Measurements from ENCODE around the gene THSD7B. TPM values are rescaled to one million over a fixed set of nuclear protein-coding genes. Genes with fewer than 3 reads are reported as not detected.
A peak's percentile ranks its signal among the peaks of the same experiment; 100 is the strongest.

The THSD7B gene
- polyA plus RNA-seq, 2 of the 4 experiments (the other 2 are of a cell fraction): not detected

- ChIA-PET POLR2A (no interaction called here), CTCF (no interaction called here)
- H3K4me3 ChIP-seq: no peak overlapping the region
- 6% methylated on average over 1 of the region's 1 CpG for WGBS (ENCODE audit: missing lambda C conversion rate)
- no peak overlapping the region for H3K27ac ChIP-seq
- FAIRE-seq: no peak
- no peak overlapping the region for H3K4me2 ChIP-seq
- no peaks in the 10 kb centered on the region for H3K4me1 ChIP-seq
- no peak for TF ChIP-seq NR3C1 (IDR thresholded peaks at IDR 0.05)
- TF ChIP-seq TP53 (CRISPR knock-in tag; IDR thresholded peaks at IDR 0.05): no peak
- TF ChIP-seq MAFK (IDR thresholded peaks at IDR 0.05; ENCODE audit: partially characterized antibody): no peak
- TF ChIP-seq RCOR1 (IDR thresholded peaks at IDR 0.05; ENCODE audit: low read depth, low read length): no peak
- TF ChIP-seq CBX8 (IDR thresholded peaks at IDR 0.05): no peak
- TF ChIP-seq TFCP2L1 (CRISPR knock-in tag; IDR thresholded peaks at IDR 0.05): no peak
- TF ChIP-seq ESRRA (IDR thresholded peaks at IDR 0.05; ENCODE audit: borderline replicate concordance, low read length): no peak
- TF ChIP-seq CHD4 (IDR thresholded peaks at IDR 0.05; ENCODE audit: borderline replicate concordance): no peak
- TF ChIP-seq RAD21 (conservative IDR thresholded peaks at IDR 0.05 in 1 of 2, IDR thresholded peaks at IDR 0.05 in 1 of 2): no peak
- no peak for TF ChIP-seq ZC3H11A (IDR thresholded peaks at IDR 0.05)
- TF ChIP-seq POLR2A (IDR thresholded peaks at IDR 0.05; ENCODE audit: low read length): no peak
- TF ChIP-seq ATOH8 (CRISPR knock-in tag; IDR thresholded peaks at IDR 0.05; ENCODE audit: low read depth): no peak
- TF ChIP-seq RNF2 (IDR thresholded peaks at IDR 0.05; ENCODE audit: borderline replicate concordance, low read depth): no peak
- TF ChIP-seq KDM5A (IDR thresholded peaks at IDR 0.05): no peak
- TF ChIP-seq FOSL2 (IDR thresholded peaks at IDR 0.05): no peak
- no peak for TF ChIP-seq FOSL2 (CRISPR knock-in tag; IDR thresholded peaks at IDR 0.05)
- H3K9me3 ChIP-seq: no peaks in the 10 kb centered on the region
- ATAC-seq: no peak
- DNase-seq (ENCODE audit: low read depth in 1 of 2, low spot score in 1 of 2): no peak
Measured at GRCh38 chr2:137172162-137172561, 406.8 kb downstream of the THSD7B start.

- H3K4me2 ChIP-seq: no peak overlapping the region
- no peaks in the 10 kb centered on the region for H3K4me1 ChIP-seq
- H3K27ac ChIP-seq: no peak overlapping the region
- ATAC-seq: no peak
- ChIA-PET POLR2A (no interaction called here), CTCF (no interaction called here)
- DNase-seq (ENCODE audit: low read depth in 1 of 2, low spot score in 1 of 2): peak in 1 of 2 experiments; percentile 6
- 2% methylated on average over 3 of the region's 3 CpGs for WGBS (ENCODE audit: missing lambda C conversion rate)
- no peaks in the 10 kb centered on the region for H3K9me3 ChIP-seq
- no peak overlapping the region for H3K4me3 ChIP-seq
- TF ChIP-seq NPAS2 (CRISPR knock-in tag; IDR thresholded peaks at IDR 0.05; ENCODE audit: borderline replicate concordance) (no peak), ZFP36 (IDR thresholded peaks at IDR 0.05; ENCODE audit: borderline replicate concordance, partially characterized antibody) (no peak), RFX5 (IDR thresholded peaks at IDR 0.05) (no peak), EP300 (IDR thresholded peaks at IDR 0.05) (no peak), MAZ (IDR thresholded peaks at IDR 0.05; ENCODE audit: borderline replicate concordance, low read depth, low read length) (no peak), SMC3 (IDR thresholded peaks at IDR 0.05) (no peak), CBX2 (IDR thresholded peaks at IDR 0.05; ENCODE audit: borderline replicate concordance, low read depth) (no peak), CBX8 (IDR thresholded peaks at IDR 0.05) (no peak), ZSCAN20 (CRISPR knock-in tag; IDR thresholded peaks at IDR 0.05) (no peak), RNF2 (IDR thresholded peaks at IDR 0.05; ENCODE audit: borderline replicate concordance, low read depth) (no peak), KDM5A (IDR thresholded peaks at IDR 0.05) (no peak), RCOR1 (IDR thresholded peaks at IDR 0.05; ENCODE audit: low read depth, low read length) (no peak)
- FAIRE-seq: no peak
Measured at GRCh38 chr2:137173463-137173862, 408.1 kb downstream of the THSD7B start.

- Histone ChIP-seq H3K4me2 (no peak overlapping the region), H3K4me3 (no peak overlapping the region), H3K4me1 (no peaks in the 10 kb centered on the region), H3K27ac (no peak overlapping the region), H3K9me3 (no peaks in the 10 kb centered on the region)
- ChIA-PET POLR2A (no interaction called here), CTCF (interaction anchor here (0.6 kb wide), 1 partner anchor 752 kb away, joined by 3 read pairs; no protein-coding TSS in a partner anchor)
- DNase-seq (ENCODE audit: low read depth in 1 of 2, low spot score in 1 of 2) (no peak), ATAC-seq (no peak), FAIRE-seq (no peak)
- WGBS (ENCODE audit: missing lambda C conversion rate): 9% methylated on average over 1 of the region's 1 CpG
- TF ChIP-seq JUN (IDR thresholded peaks at IDR 0.05) (no peak), NPAS2 (CRISPR knock-in tag; IDR thresholded peaks at IDR 0.05; ENCODE audit: borderline replicate concordance) (no peak), CEBPB (IDR thresholded peaks at IDR 0.05) (no peak), RFX5 (IDR thresholded peaks at IDR 0.05) (no peak), HOXB5 (CRISPR knock-in tag; IDR thresholded peaks at IDR 0.05) (no peak), MAX (IDR thresholded peaks at IDR 0.05) (no peak), JUNB (IDR thresholded peaks at IDR 0.05) (no peak), NFE2L2 (conservative IDR thresholded peaks at IDR 0.05; ENCODE audit: low read length) (no peak), BCL3 (IDR thresholded peaks at IDR 0.05) (no peak), REST (IDR thresholded peaks at IDR 0.05) (no peak), MYC (IDR thresholded peaks at IDR 0.05; ENCODE audit: borderline replicate concordance, low read length) (no peak), CHD4 (IDR thresholded peaks at IDR 0.05; ENCODE audit: borderline replicate concordance) (no peak)
Measured at GRCh38 chr2:137175246-137175645, 409.9 kb downstream of the THSD7B start.
